Psoas muscle (tissue), 7 donors: Measurements from ENCODE around the gene LYG2. TPM values are rescaled to one million over a fixed set of nuclear protein-coding genes. Genes with fewer than 3 reads are reported as not detected.

ENCODE experiments used
- polyA plus RNA-seq, 3 donors: library from polyadenylated mRNA; stranded (reverse); fragments of 200-250 nt; gene quantifications; one replicate each; pipeline ENCODE4 v1.2.3, GENCODE V29; 2013
- total RNA-seq, 4 donors: library from RNA; stranded (reverse); fragmentation: NEBNext Ultra II Directional in 2 of 4; extraction: Animal tissue kit (Norgen Biotek cat#: 25700) in 2 of 4; gene quantifications; one replicate each; pipeline versions ENCODE4 v1.2.1 to v1.2.4, GENCODE V29; 2021 to 2023
- donor health status: healthy with polysubstance abuse.
- donor health status: DM: no; HTN: no; CAD: no; lungs with moderate emphysema.
- donor health status: Bipolar disorder and iron deficiency.
- donor health status: healthy.
- donor health status: DM: no; HTN: no; CAD: no.
- donor health status: DM: no; HTN: no; CAD: no.
- donor health status: DM: yes; HTN: yes; CAD: no.

LYG2 gene
- total and polyA plus RNA-seq, 7 donors = 0.04 TPM; not detected in 6

Other genes with a start within 250 kb of the LYG2 start
- not detected for gene C2orf15, start 114.0 kb downstream of the LYG2 start, total RNA-seq
- under 1 TPM in 2 of 3 donors, not detected in 1; 0.05 to 0.16 TPM for gene C2orf15, start 114.0 kb downstream of the LYG2 start, polyA plus RNA-seq
- gene TSGA10, start 100.7 kb downstream of the LYG2 start, total RNA-seq = 1 to 10 TPM; 1.5 to 3.7 (median 2.0) TPM
- gene TSGA10, start 100.7 kb downstream of the LYG2 start, polyA plus RNA-seq = 1 to 10 TPM in 1 of 3 donors, under 1 TPM in 2; 0.08 to 2.2 (median 0.51) TPM
- gene LIPT1, start 100.7 kb downstream of the LYG2 start, total RNA-seq = 1 to 10 TPM; 6.7 to 8.9 (median 7.7) TPM
- 10 to 100 TPM in 1 of 3 donors, 1 to 10 TPM in 2; 9.6 to 11.3 (median 9.7) TPM for gene LIPT1, start 100.7 kb downstream of the LYG2 start, polyA plus RNA-seq
- gene MITD1, start 74.6 kb downstream of the LYG2 start, total RNA-seq = 10 to 100 TPM in 1 of 4 donors, 1 to 10 TPM in 3; 6.8 to 10.5 (median 8.6) TPM
- gene MITD1, start 74.6 kb downstream of the LYG2 start, polyA plus RNA-seq = 10 to 100 TPM in 2 of 3 donors, 1 to 10 TPM in 1; 9.9 to 22.5 (median 19.0) TPM
- gene MRPL30, start 74.5 kb downstream of the LYG2 start, total RNA-seq = 10 to 100 TPM; 31.9 to 37.8 (median 36.7) TPM
- 10 to 100 TPM; 20.3 to 44.7 (median 22.8) TPM for gene MRPL30, start 74.5 kb downstream of the LYG2 start, polyA plus RNA-seq
- gene LYG1, start 45.5 kb upstream of the LYG2 start, total RNA-seq = 1 to 10 TPM in 1 of 4 donors, under 1 TPM in 3; 0.39 to 1.0 (median 0.53) TPM
- 1 to 10 TPM; 1.4 to 3.0 (median 2.5) TPM for gene LYG1, start 45.5 kb upstream of the LYG2 start, polyA plus RNA-seq
- 10 to 100 TPM; 13.0 to 20.3 (median 17.2) TPM for gene TXNDC9, start 80.7 kb upstream of the LYG2 start, total RNA-seq
- gene TXNDC9, start 80.7 kb upstream of the LYG2 start, polyA plus RNA-seq = 10 to 100 TPM; 21.6 to 32.1 (median 28.8) TPM
- 10 to 100 TPM; 54.2 to 94.3 (median 75.2) TPM for gene EIF5B, start 81.7 kb upstream of the LYG2 start, total RNA-seq
- gene EIF5B, start 81.7 kb upstream of the LYG2 start, polyA plus RNA-seq = 100 to 1,000 TPM in 1 of 3 donors, 10 to 100 TPM in 2; 70.5 to 117 (median 83.1) TPM
- gene REV1, start 234.4 kb upstream of the LYG2 start, total RNA-seq = 10 to 100 TPM; 19.9 to 26.0 (median 24.7) TPM
- 10 to 100 TPM in 2 of 3 donors, 1 to 10 TPM in 1; 9.1 to 12.3 (median 10.9) TPM for gene REV1, start 234.4 kb upstream of the LYG2 start, polyA plus RNA-seq